ENCODE measurements around the gene MPZL3. TPM values are rescaled to one million over a fixed set of nuclear protein-coding genes. Genes with fewer than 3 reads are reported as not detected.

The MPZL3 gene
- total and polyA plus RNA-seq, 4 donors: 2.5 to 6.9 (median 3.5) TPM

DNA sequence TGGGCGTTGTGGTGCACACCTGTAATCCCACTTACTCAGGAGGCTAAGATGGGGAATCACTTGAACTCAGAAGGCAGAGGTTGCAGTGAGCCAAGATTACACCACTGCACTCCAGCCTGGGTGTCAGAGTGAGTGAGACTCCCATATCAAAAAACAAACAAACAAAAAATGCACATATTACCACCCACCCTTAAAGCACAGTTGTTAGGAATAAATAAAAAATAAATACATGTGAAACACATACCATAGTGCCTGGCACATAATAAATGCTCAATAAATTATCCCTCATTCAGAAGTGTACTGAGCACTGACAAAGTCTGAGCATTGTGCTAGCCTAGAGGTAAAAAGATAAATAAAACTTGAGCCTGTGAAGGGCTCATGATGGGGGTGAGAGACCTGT, 18.3 kb downstream of the MPZL3 start:
- Histone ChIP-seq H3K4me3 (ENCODE audit: low read depth in 1 of 3, low read length in 3 of 3) (no peak overlapping the region), H3K9me3 (ENCODE audit: control insufficient read depth in 4 of 4, low read length in 3 of 4) (no peaks in the 10 kb centered on the region), H3K9ac (ENCODE audit: low read depth in 1 of 2, low read length in 2 of 2) (no peak overlapping the region), H3K36me3 (ENCODE audit: control insufficient read depth in 4 of 4, insufficient read depth in 3 of 4, low read depth in 1 of 4, low read length in 3 of 4) (peaks cover 5 to 8% (median 7%) of the 10 kb centered on the region in 4 donors), H3K27me3 (ENCODE audit: control insufficient read depth in 4 of 4, insufficient read depth in 4 of 4, low read length in 3 of 4) (no peaks in the 10 kb centered on the region), H3K4me1 (ENCODE audit: control insufficient read depth in 4 of 4, insufficient read depth in 4 of 4, low read length in 3 of 4) (peaks cover 0 to 6% (median 4%) of the 10 kb centered on the region in 4 donors), H3K27ac (ENCODE audit: low read depth in 1 of 2, low read length in 2 of 2) (no peak overlapping the region)
- WGBS: 98% methylated on average over 1 of the region's 1 CpG
- no peak for DNase-seq (ENCODE audit: low spot score)
- TF ChIP-seq MAX (IDR thresholded peaks at IDR 0.05): no peak
- no peak for TF ChIP-seq GABPA (IDR thresholded peaks at IDR 0.05 in 1 of 2, conservative IDR thresholded peaks at IDR 0.05 in 1 of 2)
- TF ChIP-seq, protein P1, sequence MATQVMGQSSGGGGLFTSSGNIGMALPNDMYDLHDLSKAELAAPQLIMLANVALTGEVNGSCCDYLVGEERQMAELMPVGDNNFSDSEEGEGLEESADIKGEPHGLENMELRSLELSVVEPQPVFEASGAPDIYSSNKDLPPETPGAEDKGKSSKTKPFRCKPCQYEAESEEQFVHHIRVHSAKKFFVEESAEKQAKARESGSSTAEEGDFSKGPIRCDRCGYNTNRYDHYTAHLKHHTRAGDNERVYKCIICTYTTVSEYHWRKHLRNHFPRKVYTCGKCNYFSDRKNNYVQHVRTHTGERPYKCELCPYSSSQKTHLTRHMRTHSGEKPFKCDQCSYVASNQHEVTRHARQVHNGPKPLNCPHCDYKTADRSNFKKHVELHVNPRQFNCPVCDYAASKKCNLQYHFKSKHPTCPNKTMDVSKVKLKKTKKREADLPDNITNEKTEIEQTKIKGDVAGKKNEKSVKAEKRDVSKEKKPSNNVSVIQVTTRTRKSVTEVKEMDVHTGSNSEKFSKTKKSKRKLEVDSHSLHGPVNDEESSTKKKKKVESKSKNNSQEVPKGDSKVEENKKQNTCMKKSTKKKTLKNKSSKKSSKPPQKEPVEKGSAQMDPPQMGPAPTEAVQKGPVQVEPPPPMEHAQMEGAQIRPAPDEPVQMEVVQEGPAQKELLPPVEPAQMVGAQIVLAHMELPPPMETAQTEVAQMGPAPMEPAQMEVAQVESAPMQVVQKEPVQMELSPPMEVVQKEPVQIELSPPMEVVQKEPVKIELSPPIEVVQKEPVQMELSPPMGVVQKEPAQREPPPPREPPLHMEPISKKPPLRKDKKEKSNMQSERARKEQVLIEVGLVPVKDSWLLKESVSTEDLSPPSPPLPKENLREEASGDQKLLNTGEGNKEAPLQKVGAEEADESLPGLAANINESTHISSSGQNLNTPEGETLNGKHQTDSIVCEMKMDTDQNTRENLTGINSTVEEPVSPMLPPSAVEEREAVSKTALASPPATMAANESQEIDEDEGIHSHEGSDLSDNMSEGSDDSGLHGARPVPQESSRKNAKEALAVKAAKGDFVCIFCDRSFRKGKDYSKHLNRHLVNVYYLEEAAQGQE (IDR thresholded peaks at IDR 0.05): no peak
- TF ChIP-seq FOXA1 (IDR thresholded peaks at IDR 0.05): no peak
- no peak for TF ChIP-seq CTCF (IDR thresholded peaks at IDR 0.05; ENCODE audit: low read depth, low read length, missing input control)
- TF ChIP-seq, protein P2, sequence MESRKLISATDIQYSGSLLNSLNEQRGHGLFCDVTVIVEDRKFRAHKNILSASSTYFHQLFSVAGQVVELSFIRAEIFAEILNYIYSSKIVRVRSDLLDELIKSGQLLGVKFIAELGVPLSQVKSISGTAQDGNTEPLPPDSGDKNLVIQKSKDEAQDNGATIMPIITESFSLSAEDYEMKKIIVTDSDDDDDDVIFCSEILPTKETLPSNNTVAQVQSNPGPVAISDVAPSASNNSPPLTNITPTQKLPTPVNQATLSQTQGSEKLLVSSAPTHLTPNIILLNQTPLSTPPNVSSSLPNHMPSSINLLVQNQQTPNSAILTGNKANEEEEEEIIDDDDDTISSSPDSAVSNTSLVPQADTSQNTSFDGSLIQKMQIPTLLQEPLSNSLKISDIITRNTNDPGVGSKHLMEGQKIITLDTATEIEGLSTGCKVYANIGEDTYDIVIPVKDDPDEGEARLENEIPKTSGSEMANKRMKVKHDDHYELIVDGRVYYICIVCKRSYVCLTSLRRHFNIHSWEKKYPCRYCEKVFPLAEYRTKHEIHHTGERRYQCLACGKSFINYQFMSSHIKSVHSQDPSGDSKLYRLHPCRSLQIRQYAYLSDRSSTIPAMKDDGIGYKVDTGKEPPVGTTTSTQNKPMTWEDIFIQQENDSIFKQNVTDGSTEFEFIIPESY (IDR thresholded peaks at IDR 0.05): no peak

DNA sequence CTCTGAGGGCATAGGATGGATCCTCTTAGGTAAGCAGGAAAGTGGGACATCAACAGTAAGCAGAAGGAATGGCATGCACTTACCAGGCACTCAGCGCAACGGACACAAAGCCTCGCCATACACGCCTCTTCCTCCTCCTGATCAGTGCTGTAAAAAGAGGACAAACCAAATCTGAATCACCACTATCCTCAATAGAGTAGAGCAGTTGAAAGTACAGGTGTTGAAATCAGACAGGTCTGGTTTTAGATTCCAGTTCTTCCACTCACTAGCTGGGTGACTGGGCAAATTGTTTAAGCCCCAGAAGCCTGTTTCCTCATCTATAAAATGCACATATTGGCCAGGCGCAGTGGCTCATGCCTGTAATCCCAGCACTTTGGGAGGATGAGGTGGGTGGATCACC, 18.8 kb downstream of the MPZL3 start:
- H3K36me3 ChIP-seq (ENCODE audit: control insufficient read depth in 4 of 4, insufficient read depth in 3 of 4, low read depth in 1 of 4, low read length in 3 of 4): peaks cover 5 to 8% (median 7%) of the 10 kb centered on the region in 4 donors
- no peaks in the 10 kb centered on the region for H3K27me3 ChIP-seq (ENCODE audit: control insufficient read depth in 4 of 4, insufficient read depth in 4 of 4, low read length in 3 of 4)
- TF ChIP-seq JUND (IDR thresholded peaks at IDR 0.05): no peak
- no peak for TF ChIP-seq TAF1 (conservative IDR thresholded peaks at IDR 0.05)
- TF ChIP-seq FOXA1 (IDR thresholded peaks at IDR 0.05): no peak
- TF ChIP-seq RAD21 (IDR thresholded peaks at IDR 0.05): no peak
- no peak for TF ChIP-seq SP1 (IDR thresholded peaks at IDR 0.05)
- H3K4me1 ChIP-seq (ENCODE audit: control insufficient read depth in 4 of 4, insufficient read depth in 4 of 4, low read length in 3 of 4): peaks cover 0 to under 1% (median under 1%) of the 10 kb centered on the region in 4 donors
- H3K4me3 ChIP-seq (ENCODE audit: low read depth in 1 of 3, low read length in 3 of 3): no peak overlapping the region
- whole genome bisulfite sequencing: 94% methylated on average over 5 of the region's 5 CpGs
- no peak overlapping the region for H3K9ac ChIP-seq (ENCODE audit: low read depth in 1 of 2, low read length in 2 of 2)
- H3K27ac ChIP-seq (ENCODE audit: low read depth in 1 of 2, low read length in 2 of 2): no peak overlapping the region
- H3K9me3 ChIP-seq (ENCODE audit: control insufficient read depth in 4 of 4, low read length in 3 of 4): no peaks in the 10 kb centered on the region
- DNase-seq (ENCODE audit: low spot score): no peak

Measured in liver (tissue), 9 donors.